ENCODE results near the gene KIAA1671. TPM values are rescaled to one million over a fixed set of nuclear protein-coding genes. Genes with fewer than 3 reads are reported as not detected.

The KIAA1671 gene
- polyA plus RNA-seq, 3 donors, result not detected

GRCh38 chr22:25064894-25065560, 112.5 kb downstream of the KIAA1671 start:
- H3K36me3 ChIP-seq (replicated peaks in 1 of 2; ENCODE audit: control insufficient read depth in 1 of 2, insufficient read depth in 2 of 2, low read length in 2 of 2), result no peaks in the 10 kb centered on the region
- TF ChIP-seq, protein P1, sequence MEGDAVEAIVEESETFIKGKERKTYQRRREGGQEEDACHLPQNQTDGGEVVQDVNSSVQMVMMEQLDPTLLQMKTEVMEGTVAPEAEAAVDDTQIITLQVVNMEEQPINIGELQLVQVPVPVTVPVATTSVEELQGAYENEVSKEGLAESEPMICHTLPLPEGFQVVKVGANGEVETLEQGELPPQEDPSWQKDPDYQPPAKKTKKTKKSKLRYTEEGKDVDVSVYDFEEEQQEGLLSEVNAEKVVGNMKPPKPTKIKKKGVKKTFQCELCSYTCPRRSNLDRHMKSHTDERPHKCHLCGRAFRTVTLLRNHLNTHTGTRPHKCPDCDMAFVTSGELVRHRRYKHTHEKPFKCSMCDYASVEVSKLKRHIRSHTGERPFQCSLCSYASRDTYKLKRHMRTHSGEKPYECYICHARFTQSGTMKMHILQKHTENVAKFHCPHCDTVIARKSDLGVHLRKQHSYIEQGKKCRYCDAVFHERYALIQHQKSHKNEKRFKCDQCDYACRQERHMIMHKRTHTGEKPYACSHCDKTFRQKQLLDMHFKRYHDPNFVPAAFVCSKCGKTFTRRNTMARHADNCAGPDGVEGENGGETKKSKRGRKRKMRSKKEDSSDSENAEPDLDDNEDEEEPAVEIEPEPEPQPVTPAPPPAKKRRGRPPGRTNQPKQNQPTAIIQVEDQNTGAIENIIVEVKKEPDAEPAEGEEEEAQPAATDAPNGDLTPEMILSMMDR (IDR thresholded peaks at IDR 0.05), result no peak
- H3K27me3 Mint-ChIP-seq (ENCODE audit: low read depth in 3 of 3), result peaks cover 9 to 25% (median 21%) of the 10 kb centered on the region in 3 donors
- H3K4me1 ChIP-seq (ENCODE audit: control insufficient read depth in 1 of 2, insufficient read depth in 2 of 2, low read length in 2 of 2), result no peaks in the 10 kb centered on the region
- 89% methylated on average over 11 of the region's 16 CpGs for WGBS (ENCODE audit: insufficient coverage)
- no peak overlapping the region for H3K9ac ChIP-seq (ENCODE audit: insufficient read depth, low read length, poor library complexity, severe bottlenecking)
- peaks cover 5% of the 10 kb centered on the region for H3K4me1 Mint-ChIP-seq
- H3K27ac Mint-ChIP-seq, result no peak overlapping the region
- no peaks in the 10 kb centered on the region for H3K9me3 ChIP-seq (replicated peaks in 1 of 2; ENCODE audit: control insufficient read depth in 1 of 2, insufficient read depth in 1 of 2, low read length in 2 of 2)
- DNase-seq, result no peak
- no peaks in the 10 kb centered on the region for H4K20me1 ChIP-seq (ENCODE audit: insufficient read depth, low read length)
- H3K27me3 ChIP-seq (ENCODE audit: control insufficient read depth in 2 of 2, insufficient read depth in 2 of 2, low read length in 2 of 2), result peaks cover 8 to 17% of the 10 kb centered on the region in 2 donors
- no peaks in the 10 kb centered on the region for H3K36me3 Mint-ChIP-seq
- H2AFZ ChIP-seq (ENCODE audit: insufficient read depth, low read depth, low read length, poor library complexity, severe bottlenecking), result no peak overlapping the region
- H3K4me2 ChIP-seq (replicated peaks; ENCODE audit: extremely low read depth, low read length, poor library complexity, severe bottlenecking), result no peak overlapping the region
- H3K79me2 ChIP-seq (ENCODE audit: insufficient read depth, low read length), result no peaks in the 10 kb centered on the region
- H3K4me3 ChIP-seq (replicated peaks in 1 of 3; ENCODE audit: low read depth in 2 of 3, low read length in 3 of 3), result no peak overlapping the region
- intact Hi-C loops (cut with micrococcal nuclease), result no loop called here
- H3K4me3 Mint-ChIP-seq, result no peak overlapping the region
- peaks cover 0 to 1% (median 0%) of the 10 kb centered on the region in 7 donors for H3K9me3 Mint-ChIP-seq
- H3K27ac ChIP-seq (ENCODE audit: low read depth in 1 of 2, low read length in 2 of 2), result no peak overlapping the region

- no peaks in the 10 kb centered on the region for H3K9me3 ChIP-seq (replicated peaks in 1 of 2; ENCODE audit: control insufficient read depth in 1 of 2, insufficient read depth in 1 of 2, low read length in 2 of 2)
- H3K27ac ChIP-seq (ENCODE audit: low read depth in 1 of 2, low read length in 2 of 2), result no peak overlapping the region
- Mint-ChIP-seq H3K9me3 (peaks cover 0 to 1% (median 0%) of the 10 kb centered on the region in 7 donors), H3K4me1 (peaks cover 9% of the 10 kb centered on the region), H3K36me3 (no peaks in the 10 kb centered on the region), H3K4me3 (no peak overlapping the region), H3K27ac (peak overlapping the region in 1 of 7 donors; percentile 29), H3K27me3 (ENCODE audit: low read depth in 3 of 3) (peaks cover 21 to 41% (median 33%) of the 10 kb centered on the region in 3 donors)
- H4K20me1 ChIP-seq (ENCODE audit: insufficient read depth, low read length), result no peaks in the 10 kb centered on the region
- no peak overlapping the region for H3K4me3 ChIP-seq (replicated peaks in 1 of 3; ENCODE audit: low read depth in 2 of 3, low read length in 3 of 3)
- DNase-seq, result no peak
- H3K4me1 ChIP-seq (ENCODE audit: control insufficient read depth in 1 of 2, insufficient read depth in 2 of 2, low read length in 2 of 2), result no peaks in the 10 kb centered on the region
- peaks cover 16 to 25% of the 10 kb centered on the region in 2 donors for H3K27me3 ChIP-seq (ENCODE audit: control insufficient read depth in 2 of 2, insufficient read depth in 2 of 2, low read length in 2 of 2)
- no peak overlapping the region for H2AFZ ChIP-seq (ENCODE audit: insufficient read depth, low read depth, low read length, poor library complexity, severe bottlenecking)
- WGBS (ENCODE audit: insufficient coverage), result 98% methylated on average over 13 of the region's 15 CpGs
- TF ChIP-seq, protein P1 (IDR thresholded peaks at IDR 0.05), result no peak
- no peak overlapping the region for H3K9ac ChIP-seq (ENCODE audit: insufficient read depth, low read length, poor library complexity, severe bottlenecking)
- no peaks in the 10 kb centered on the region for H3K79me2 ChIP-seq (ENCODE audit: insufficient read depth, low read length)
- H3K36me3 ChIP-seq (replicated peaks in 1 of 2; ENCODE audit: control insufficient read depth in 1 of 2, insufficient read depth in 2 of 2, low read length in 2 of 2), result no peaks in the 10 kb centered on the region
- intact Hi-C loops (cut with micrococcal nuclease), result no loop called here
- H3K4me2 ChIP-seq (replicated peaks; ENCODE audit: extremely low read depth, low read length, poor library complexity, severe bottlenecking), result no peak overlapping the region
These were observed 114.4 kb downstream of the KIAA1671 start for GRCh38 chr22:25066861-25067435.

All from CD14-positive monocyte (primary cell).